B cell (primary cell): ENCODE measurements around the gene SHBG. TPM values are rescaled to one million over a fixed set of nuclear protein-coding genes. Genes with fewer than 3 reads are reported as not detected.

Experiments
- ATAC-seq: fragments of 200-7000 bp; cut with Tn5 transposase; one replicate; pipeline ENCODE4 v1.10.0; 2021; ENCODE audit warnings: low read depth, mild to moderate bottlenecking, moderate number of reproducible peaks, moderate library complexity
- CTCF ChIA-PET: fragments of 350-600 bp; sonication (Branson Sonifier 250); formaldehyde crosslinking; loops from one replicate; lab custom pipeline; 2021; ENCODE audit warnings: antibody characterized with exemption, inconsistent platforms; lab: Charles Lee
- POLR2A ChIA-PET: fragments of 350-600 bp; sonication (Branson Sonifier 250); formaldehyde crosslinking; loops from one replicate; lab custom pipeline; 2021; ENCODE audit warnings: antibody characterized with exemption; lab: Charles Lee
- DNase-seq: peaks from one replicate; pipeline ENCODE4 v3.0.0; 2013
- H2AFZ ChIP-seq: 2 replicates; pipeline ENCODE4 v1.6.1; 2012; ENCODE audit warnings: mild to moderate bottlenecking, low read depth, low read length; ENCODE audit not compliant: insufficient read depth, poor library complexity, severe bottlenecking
- H3K27ac ChIP-seq, 2 donors: 1 replicate in 1 of 2; 2 replicates in 1 of 2; pipeline ENCODE4 v1.5.1; 2012 to 2013; ENCODE audit warnings: low read length in 2 of 2, mild to moderate bottlenecking in 2 of 2, moderate library complexity in 1 of 2
- H3K27me3 ChIP-seq, 4 experiments: fragments of 200-600 bp in 1 of 4; sonication (generic) in 1 of 4; replicated peaks in 1 of 4; 1 replicate in 2 of 4; 2 replicates in 2 of 4; pipeline versions ENCODE4 v1.6.1 to v1.7.0; 2013 to 2016; ENCODE audit warnings: low read length in 3 of 4, mild to moderate bottlenecking in 2 of 4, mixed read lengths in 1 of 4, moderate library complexity in 1 of 4; ENCODE audit not compliant: insufficient read depth in 4 of 4, control insufficient read depth in 3 of 4; ENCODE audit errors: control extremely low read depth in 1 of 4
- H3K36me3 ChIP-seq, 2 experiments: replicated peaks in 1 of 2; 1 replicate in 1 of 2; 2 replicates in 1 of 2; pipeline versions ENCODE4 v1.6.1 to v1.7.1; 2013; ENCODE audit warnings: low read length in 1 of 2; ENCODE audit not compliant: insufficient read depth in 2 of 2, control insufficient read depth in 1 of 2; ENCODE audit errors: control extremely low read depth in 1 of 2, extremely low read depth in 1 of 2
- H3K4me1 ChIP-seq, 2 donors: fragments of 200-600 bp in 1 of 2; sonication (generic) in 1 of 2; 1 replicate in 1 of 2; 2 replicates in 1 of 2; pipeline versions ENCODE4 v1.5.1 to v1.6.1; 2013 to 2017; ENCODE audit warnings: low read length in 2 of 2; ENCODE audit not compliant: control insufficient read depth in 2 of 2, insufficient read depth in 2 of 2
- H3K4me2 ChIP-seq: replicated peaks from 2 replicates; pipeline ENCODE3; 2012; ENCODE audit warnings: mild to moderate bottlenecking, low read depth, low read length; ENCODE audit not compliant: poor library complexity, severe bottlenecking
- H3K4me3 ChIP-seq, 5 experiments: fragments of 200-600 bp in 1 of 5; sonication (generic) in 1 of 5; 1 replicate in 3 of 5; 2 replicates in 2 of 5; pipeline versions ENCODE4 v1.5.1 to v1.7.0; 2011 to 2016; ENCODE audit warnings: low read length in 4 of 5, mild to moderate bottlenecking in 4 of 5, low read depth in 2 of 5, control low read depth in 1 of 5, moderate library complexity in 1 of 5; ENCODE audit not compliant: insufficient read depth in 1 of 5; ENCODE audit errors: control extremely low read depth in 1 of 5, extremely low read depth in 1 of 5
- H3K79me2 ChIP-seq: fragments of 200-600 bp; sonication (generic); one replicate; pipeline ENCODE4 v1.6.0; 2016; ENCODE audit warnings: low read length; ENCODE audit not compliant: control insufficient read depth, insufficient read depth
- H3K9ac ChIP-seq: fragments of 200-600 bp; sonication (generic); 2 replicates; pipeline ENCODE4 v1.6.1; 2017; ENCODE audit warnings: mild to moderate bottlenecking, low read length, moderate library complexity
- H3K9me3 ChIP-seq, 3 donors: one replicate each; pipeline versions ENCODE4 v1.6.1 to v1.7.1; 2013; ENCODE audit warnings: low read length in 2 of 3; ENCODE audit not compliant: control insufficient read depth in 2 of 3, insufficient read depth in 1 of 3; ENCODE audit errors: control extremely low read depth in 1 of 3
- H4K20me1 ChIP-seq: 2 replicates; pipeline ENCODE4 v1.6.0; 2012; ENCODE audit warnings: mild to moderate bottlenecking, low read length; ENCODE audit not compliant: insufficient read depth, control insufficient read depth, poor library complexity, severe bottlenecking
- H3K27ac Mint-ChIP-seq: one replicate; pipeline ENCODE4 v1.8.0; 2021; ENCODE audit warnings: mixed read lengths
- H3K27me3 Mint-ChIP-seq: one replicate; pipeline ENCODE4 v1.8.0; 2021; ENCODE audit warnings: mixed read lengths
- H3K4me1 Mint-ChIP-seq: one replicate; pipeline ENCODE4 v1.8.0; 2021; ENCODE audit warnings: mixed read lengths
- H3K4me3 Mint-ChIP-seq: one replicate; pipeline ENCODE4 v1.8.0; 2021; ENCODE audit warnings: mixed read lengths
- H3K9me3 Mint-ChIP-seq: one replicate; pipeline ENCODE4 v1.8.0; 2022; ENCODE audit warnings: mixed read lengths; ENCODE audit not compliant: insufficient read depth
- CTCF ChIP-seq: fragments of 200-600 bp; IDR thresholded peaks from one replicate; pipeline ENCODE4 v1.8.0; 2022; ENCODE audit warnings: antibody characterized with exemption, mild to moderate bottlenecking
- EZH2 ChIP-seq: IDR thresholded peaks from 2 replicates; pipeline ENCODE4 v1.6.1; 2012; ENCODE audit warnings: borderline replicate concordance, low read depth, mild to moderate bottlenecking, moderate library complexity, low read length; ENCODE audit not compliant: insufficient read depth, poor library complexity, severe bottlenecking
- WGBS: methylation state at CpG from one replicate; pipeline ENCODE4 v1.1.5; 2013; ENCODE audit warnings: missing lambda C conversion rate; ENCODE audit not compliant: insufficient coverage; 5-methylcytosine and 5-hydroxymethylcytosine counted together
- intact Hi-C: fragments of 100-400 bp; cut with micrococcal nuclease; formaldehyde crosslinking; loops from one replicate; pipeline ENCODE4 v1.10.0; 2022
- polyA plus RNA-seq: library from polyadenylated mRNA; depleted of rRNA; stranded (reverse); fragments of >200 nt; gene quantifications from 2 replicates; pipeline ENCODE4 v1.2.3, GENCODE V29; 2012
- total RNA-seq, 2 donors: library from RNA; stranded (reverse); fragments of 120-200 nt in 1 of 2; gene quantifications; 1 replicate in 1 of 2; 2 replicates in 1 of 2; pipeline versions ENCODE4 v1.2.3 to v1.2.4, GENCODE V29; 2013 to 2022

The SHBG gene
- total and polyA plus RNA-seq, 2 donors (not counting 1 experiment from before 2014, with no cell fraction given): 0.10 TPM; not detected in 1

- CTCF ChIA-PET: interaction anchor here (0.8 to 1.1 kb wide), 3 partner anchors 76 to 124 kb away, joined by 3 to 6 read pairs (median 3); partner anchors contain the start of gene TP53
- POLR2A ChIA-PET: no interaction called here
- peaks cover 64% of the 10 kb centered on the region for H3K79me2 ChIP-seq
- Mint-ChIP-seq H3K9me3 (no peaks in the 10 kb centered on the region), H3K4me3 (no peak overlapping the region), H3K27ac (no peak overlapping the region), H3K4me1 (peaks cover 26% of the 10 kb centered on the region), H3K27me3 (no peaks in the 10 kb centered on the region)
- 80% methylated on average over 1 of the region's 3 CpGs for WGBS
- peaks cover 1 to 14% of the 10 kb centered on the region in 2 experiments for H3K36me3 ChIP-seq
- no peak for ATAC-seq
- H3K9me3 ChIP-seq: no peaks in the 10 kb centered on the region
- H3K4me1 ChIP-seq: peaks cover 12 to 26% of the 10 kb centered on the region in 2 donors
- no peak overlapping the region for H2AFZ ChIP-seq
- intact Hi-C loops: loop anchor here (10.0 kb wide), 1 partner anchor 233 kb away; no protein-coding TSS in a partner anchor
- H3K4me2 ChIP-seq: no peak overlapping the region
- no peak overlapping the region for H3K4me3 ChIP-seq
- H3K9ac ChIP-seq: no peak overlapping the region
- no peaks in the 10 kb centered on the region for H3K27me3 ChIP-seq
- peaks cover 41% of the 10 kb centered on the region for H4K20me1 ChIP-seq
- no peak for TF ChIP-seq CTCF
- no peak for TF ChIP-seq EZH2
- no peak for DNase-seq
- no peak overlapping the region for H3K27ac ChIP-seq
Measured at GRCh38 chr17:7611635-7612293, 18.2 kb upstream of the SHBG start.

DNA sequence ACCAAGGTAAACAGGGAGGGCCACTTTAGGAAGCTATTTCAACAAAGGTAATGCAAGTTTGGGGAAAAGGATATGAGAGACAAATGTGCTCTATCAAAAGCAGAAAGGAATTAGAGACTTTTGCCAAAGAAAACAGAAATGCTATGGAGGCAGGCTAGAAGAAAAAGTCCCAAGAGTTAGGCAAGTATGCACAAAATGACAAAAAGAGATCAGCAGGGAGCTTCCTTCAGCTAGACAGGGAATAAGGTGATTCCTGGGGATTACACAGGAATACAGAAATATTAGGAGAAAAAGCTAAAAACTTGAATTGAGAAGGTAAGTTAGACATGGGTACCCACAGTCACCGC is 17.7 kb upstream of the SHBG start:
- CTCF ChIA-PET: interaction anchor here (0.7 to 1.1 kb wide), 3 partner anchors 75 to 373 kb away, joined by 3 to 6 read pairs (median 5); partner anchors contain the start of genes PHF23 and TP53
- no peaks in the 10 kb centered on the region for H3K9me3 ChIP-seq
- TF ChIP-seq EZH2: no peak
- TF ChIP-seq CTCF: no peak
- intact Hi-C loops: loop anchor here (10.0 kb wide), 1 partner anchor 233 kb away; no protein-coding TSS in a partner anchor
- H3K79me2 ChIP-seq: peaks cover 61% of the 10 kb centered on the region
- H3K4me3 Mint-ChIP-seq: peak overlapping the region; percentile 42
- WGBS: 100% methylated on average over 1 of the region's 1 CpG
- POLR2A ChIA-PET: no interaction called here
- no peak overlapping the region for H3K4me3 ChIP-seq
- no peak overlapping the region for H3K4me2 ChIP-seq
- H3K9ac ChIP-seq: no peak overlapping the region
- no peaks in the 10 kb centered on the region for H3K27me3 Mint-ChIP-seq
- no peak overlapping the region for H3K27ac Mint-ChIP-seq
- peaks cover 12 to 26% of the 10 kb centered on the region in 2 donors for H3K4me1 ChIP-seq
- DNase-seq (no peak), ATAC-seq (no peak)
- H3K27ac ChIP-seq: no peak overlapping the region
- H3K27me3 ChIP-seq: no peaks in the 10 kb centered on the region
- H2AFZ ChIP-seq: no peak overlapping the region
- H4K20me1 ChIP-seq: peaks cover 41% of the 10 kb centered on the region
- H3K36me3 ChIP-seq: peaks cover 1 to 14% of the 10 kb centered on the region in 2 experiments
- H3K9me3 Mint-ChIP-seq: no peaks in the 10 kb centered on the region
- peaks cover 26% of the 10 kb centered on the region for H3K4me1 Mint-ChIP-seq
